HFFc6 (cell line): Measurements from ENCODE around the gene CORO6. TPM values are rescaled to one million over a fixed set of nuclear protein-coding genes. Genes with fewer than 3 reads are reported as not detected.

ENCODE experiments used
- DNase-seq: peaks from one replicate; pipeline ENCODE4 v3.0.0-alpha.2; 2018
- H3K27ac Mint-ChIP-seq: 2 replicates; pipeline ENCODE4 v1.8.0; 2020; ENCODE audit warnings: mild to moderate bottlenecking, mixed read lengths
- H3K27me3 Mint-ChIP-seq: 2 replicates; pipeline ENCODE4 v1.8.0; 2021; ENCODE audit warnings: mild to moderate bottlenecking, moderate library complexity, mixed read lengths; ENCODE audit not compliant: insufficient read depth
- H3K36me3 Mint-ChIP-seq: 2 replicates; pipeline ENCODE4 v1.8.0; 2021; ENCODE audit warnings: low read depth, mixed read lengths
- H3K4me1 Mint-ChIP-seq: 2 replicates; pipeline ENCODE4 v1.8.0; 2020; ENCODE audit warnings: low read depth, mixed read lengths
- H3K4me3 Mint-ChIP-seq: 2 replicates; pipeline ENCODE4 v1.8.0; 2020; ENCODE audit warnings: mild to moderate bottlenecking, moderate library complexity, mixed read lengths
- H3K9me3 Mint-ChIP-seq: 2 replicates; pipeline ENCODE4 v1.8.0; 2020; ENCODE audit warnings: mild to moderate bottlenecking, mixed read lengths
- CTCF ChIP-seq: fragments of 200-600 bp; sonication (generic); IDR thresholded peaks from 2 replicates; pipeline ENCODE4 v1.5.0; 2021; ENCODE audit warnings: antibody characterized with exemption, mild to moderate bottlenecking
- total RNA-seq, 6 experiments: library from RNA; stranded (reverse); fragmentation: NEBNext Ultra II Directional; extraction: Animal tissue kit (Norgen Biotek cat#: 25700); gene quantifications; 2 replicates in 1 of 6; 3 replicates in 5 of 6; pipeline ENCODE4 v1.2.3, GENCODE V29; 2021

CORO6 gene
- total RNA-seq, 6 experiments from 2014 or later: 4.6 to 6.1 (median 5.4) TPM

DNA sequence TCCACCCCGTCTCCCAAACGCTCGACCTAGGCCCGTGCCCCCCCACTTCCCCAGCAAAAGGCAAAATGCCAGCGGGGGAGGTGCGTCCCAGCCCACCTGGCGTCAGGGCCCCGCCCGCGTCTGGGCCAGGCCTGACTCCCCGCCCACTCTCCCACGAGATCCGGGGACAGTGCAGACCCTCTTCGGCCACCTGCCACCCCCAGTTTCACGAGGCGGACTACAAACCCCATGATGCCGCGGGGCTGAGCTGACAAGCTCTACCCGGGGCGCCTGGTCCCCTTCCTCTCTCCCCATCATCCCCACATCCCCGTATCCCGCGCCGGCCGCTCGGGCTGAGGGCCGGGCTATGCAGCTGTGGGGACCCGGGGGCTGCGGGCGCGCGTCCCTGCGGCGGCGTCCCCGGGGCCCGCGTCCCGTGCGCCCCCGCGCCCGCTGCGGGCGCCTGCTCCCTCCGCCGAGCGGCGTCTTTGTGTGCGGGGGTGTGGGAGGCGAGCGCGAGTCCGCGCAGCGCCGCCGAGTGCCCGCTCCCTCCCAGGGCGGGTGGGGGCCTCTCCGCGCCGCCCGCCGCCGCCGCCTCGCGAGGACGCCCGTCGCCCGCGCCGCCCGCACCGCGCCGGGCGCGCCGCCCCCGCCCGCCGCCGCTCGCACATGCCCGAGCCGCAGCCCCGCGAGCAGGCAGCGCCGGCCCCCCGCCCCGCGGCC, 29.7 kb downstream of the CORO6 start, which contains the start of gene ANKRD13B:
Gene ANKRD13B (plus strand): TSS at position 283 of the 702 bp plus-strand sequence. CDS start 490 bp downstream, outside the sequence.
- no peaks in the 10 kb centered on the region for H3K36me3 Mint-ChIP-seq
- TF ChIP-seq CTCF: no peak
- peaks cover 6% of the 10 kb centered on the region; the same call in 1 of the 2 replicates for H3K27me3 Mint-ChIP-seq
- H3K27ac Mint-ChIP-seq: no peak within 1 kb of the TSS
- no peak for DNase-seq
- no peaks in the 10 kb centered on the region for H3K9me3 Mint-ChIP-seq
- peak within 1 kb of the TSS; percentile 80 for H3K4me3 Mint-ChIP-seq
- peaks cover 43% of the 10 kb centered on the region for H3K4me1 Mint-ChIP-seq

DNA sequence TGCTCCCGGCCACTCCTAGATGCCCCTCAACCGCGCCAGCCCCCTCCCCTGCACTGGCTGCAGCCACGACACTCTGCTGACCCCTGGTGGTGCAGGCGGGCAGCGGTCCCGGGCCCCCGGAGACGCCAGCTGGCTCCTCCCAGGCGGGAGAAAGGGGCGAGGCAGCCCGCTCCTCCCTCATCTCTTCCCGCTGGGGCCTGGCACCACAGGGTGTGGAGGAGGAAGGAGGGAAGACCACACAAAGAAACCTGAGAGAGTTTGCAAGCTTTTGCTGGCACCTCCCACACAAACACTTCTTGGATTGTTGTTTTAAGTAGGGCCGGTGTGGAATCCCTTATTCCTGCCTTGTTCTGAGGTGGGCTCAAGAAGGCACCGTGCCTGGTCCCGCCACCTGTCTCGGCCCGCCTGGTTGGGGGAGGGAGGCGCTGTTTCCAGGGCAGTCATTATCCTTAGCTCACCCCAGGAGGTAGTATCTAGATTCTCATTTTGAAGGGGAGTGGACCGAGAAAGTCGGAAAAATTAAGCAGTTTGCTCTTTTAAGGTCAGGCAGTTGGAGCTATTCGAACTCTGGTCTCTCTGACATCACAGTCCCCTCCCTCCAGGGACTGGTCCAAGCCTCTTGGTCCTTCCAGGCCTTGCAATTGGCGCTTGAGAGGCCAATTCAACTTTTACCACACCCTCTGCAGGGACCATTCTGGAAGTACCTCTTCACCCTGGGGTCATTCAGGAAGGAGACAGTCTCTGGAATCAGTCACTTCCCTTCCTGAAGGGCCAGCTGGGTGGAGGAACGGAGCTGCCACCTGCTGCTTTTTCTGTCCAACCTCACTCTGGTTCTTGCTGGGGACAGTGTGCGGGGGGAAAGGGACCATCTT, 30.7 kb downstream of the CORO6 start:
- H3K27me3 Mint-ChIP-seq: peaks cover 3% of the 10 kb centered on the region; the same call in 1 of the 2 replicates
- no peaks in the 10 kb centered on the region for H3K9me3 Mint-ChIP-seq
- H3K27ac Mint-ChIP-seq: peak overlapping the region; percentile 88
- peaks cover 52% of the 10 kb centered on the region for H3K4me1 Mint-ChIP-seq
- H3K36me3 Mint-ChIP-seq: no peaks in the 10 kb centered on the region
- peak overlapping the region; percentile 80 for H3K4me3 Mint-ChIP-seq
- DNase-seq: peak; percentile 50
- peak; percentile 94 for TF ChIP-seq CTCF

GRCh38 chr17:29591146-29591736, 31.5 kb downstream of the CORO6 start:
- no peaks in the 10 kb centered on the region for H3K9me3 Mint-ChIP-seq
- DNase-seq: peak; percentile 36

DNA sequence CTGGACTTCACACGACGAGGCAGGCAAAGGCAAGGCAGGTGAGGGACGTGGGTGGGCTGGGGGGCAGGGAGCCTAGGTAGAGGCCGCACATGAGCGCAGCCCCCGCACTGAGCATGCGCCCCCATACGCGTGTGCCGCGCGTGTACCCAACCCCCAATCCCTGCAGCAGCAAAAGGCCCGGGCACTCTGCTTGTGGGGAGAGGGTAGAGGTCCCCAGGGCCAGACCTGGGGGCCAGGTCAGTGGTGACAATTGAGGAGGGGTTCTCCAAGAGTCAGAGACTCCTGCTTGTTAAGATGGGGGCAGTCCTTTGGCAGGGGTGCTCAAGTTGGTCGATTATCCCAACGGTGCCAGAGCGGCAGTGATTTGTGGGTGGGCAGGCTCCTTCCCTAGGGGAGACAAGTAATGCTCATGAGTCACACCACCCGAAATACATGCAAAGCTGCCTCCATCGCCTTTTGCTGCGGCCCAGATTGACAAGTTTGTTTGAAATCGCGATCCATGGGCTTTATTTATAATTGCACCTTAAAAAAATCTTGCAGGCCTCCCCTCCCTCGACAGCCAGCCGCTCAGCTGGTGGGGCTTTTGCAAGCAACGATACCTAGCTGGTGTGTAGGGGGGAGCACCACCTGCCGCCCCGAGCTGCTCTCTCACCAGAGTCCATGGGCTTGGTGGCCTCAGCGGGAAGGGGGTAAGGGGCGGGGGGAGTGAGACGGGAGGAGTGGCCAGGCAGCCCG, 32.1 kb downstream of the CORO6 start:
- H3K36me3 Mint-ChIP-seq: no peaks in the 10 kb centered on the region
- DNase-seq: peak; percentile 47
- no peak for TF ChIP-seq CTCF
- peak overlapping the region; percentile 88 for H3K27ac Mint-ChIP-seq
- H3K4me1 Mint-ChIP-seq: peaks cover 57% of the 10 kb centered on the region
- peaks cover 3% of the 10 kb centered on the region; the same call in 1 of the 2 replicates for H3K27me3 Mint-ChIP-seq
- peak overlapping the region; percentile 83 for H3K4me3 Mint-ChIP-seq
- no peaks in the 10 kb centered on the region for H3K9me3 Mint-ChIP-seq

More at GRCh38 chr17:29591146-29591736, 31.5 kb downstream of the CORO6 start:
- peaks cover 3% of the 10 kb centered on the region; the same call in 1 of the 2 replicates for H3K27me3 Mint-ChIP-seq
- TF ChIP-seq CTCF: no peak
- H3K36me3 Mint-ChIP-seq: no peaks in the 10 kb centered on the region
- H3K4me1 Mint-ChIP-seq: peaks cover 55% of the 10 kb centered on the region
- H3K27ac Mint-ChIP-seq: peak overlapping the region; percentile 88
- peak overlapping the region; percentile 80 for H3K4me3 Mint-ChIP-seq
